ENCODE measurements around the gene PRX. TPM values are rescaled to one million over a fixed set of nuclear protein-coding genes. Genes with fewer than 3 reads are reported as not detected.

The PRX gene
- total RNA-seq, 1 experiment from 2014 or later: 4.8 TPM

DNA sequence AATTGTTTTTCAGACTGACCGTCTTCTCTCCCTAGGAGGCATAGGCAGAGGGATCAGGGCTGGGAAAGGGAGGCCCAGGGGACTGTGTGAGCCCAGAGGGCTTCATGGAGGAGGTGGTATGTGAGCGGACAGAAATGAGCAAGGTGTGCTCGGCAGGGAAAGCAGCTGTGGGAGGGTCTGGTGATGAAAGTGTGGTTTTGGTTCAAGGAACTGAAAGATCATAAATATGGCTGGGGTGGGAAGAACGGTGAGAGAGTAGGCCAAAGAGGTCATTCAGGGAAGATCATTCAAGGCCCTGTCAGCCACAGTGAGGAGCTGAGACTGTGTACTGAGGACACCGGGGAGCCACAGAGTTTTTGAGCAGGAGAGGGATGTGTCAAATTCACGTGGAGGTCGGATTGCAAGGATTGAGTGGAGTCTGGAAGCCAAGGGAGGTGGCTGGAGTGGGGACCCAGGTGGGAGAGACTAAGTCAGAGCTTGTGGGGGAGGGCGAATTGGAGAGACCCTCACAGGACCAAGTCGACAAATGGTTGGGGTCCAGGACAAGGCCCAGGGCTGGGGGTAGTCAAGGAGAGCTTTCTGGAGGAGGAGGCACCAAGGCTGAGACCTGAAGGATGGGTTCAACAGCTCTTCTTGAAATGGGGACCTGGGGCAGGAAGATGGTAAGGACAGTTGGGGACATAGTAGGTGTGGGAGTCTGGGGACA lies 57.0 kb downstream of the PRX start:
- Histone ChIP-seq H4K20me1 (ENCODE audit: insufficient read depth) (no peaks in the 10 kb centered on the region), H2AFZ (ENCODE audit: low read depth, low read length, poor library complexity, severe bottlenecking) (no peak overlapping the region), H3K36me3 (ENCODE audit: control insufficient read depth in 1 of 2, insufficient read depth in 2 of 2, low read length in 2 of 2) (no peaks in the 10 kb centered on the region), H3K27ac (ENCODE audit: low read depth, low read length) (no peak overlapping the region), H3K4me2 (ENCODE audit: low read length) (no peak overlapping the region), H3K4me1 (ENCODE audit: control insufficient read depth in 1 of 2, insufficient read depth in 2 of 2, low read length in 2 of 2) (no peaks in the 10 kb centered on the region), H3K79me2 (ENCODE audit: insufficient read depth, low read length) (no peaks in the 10 kb centered on the region; the same call in none of the 2 replicates), H3K9me2 (ENCODE audit: insufficient read depth) (no peaks in the 10 kb centered on the region), H3K27me3 (ENCODE audit: insufficient read depth, low read length) (no peaks in the 10 kb centered on the region), H3K4me3 (replicated peaks in 1 of 2; ENCODE audit: low read depth in 1 of 2, low read length in 2 of 2) (no peak overlapping the region), H3K9me3 (ENCODE audit: control insufficient read depth in 1 of 2, insufficient read depth in 1 of 2, low read depth in 1 of 2, low read length in 2 of 2) (no peaks in the 10 kb centered on the region), H3K9ac (ENCODE audit: low read length) (no peak overlapping the region)
- no TSS peak for BruUV-seq (replicated peaks)
- ChIA-PET CTCF (no interaction called here), RAD21 (ENCODE audit: low non-redundant PET in 1 of 2, low total read pairs in 2 of 2, uncharacterized antibody in 2 of 2, unreplicated experiment in 2 of 2) (no interaction called here), POLR2A (no interaction called here)
- TF ChIP-seq ELF1 (IDR thresholded peaks at IDR 0.05; ENCODE audit: borderline replicate concordance, low read depth) (no peak), POLR2AphosphoS5 (IDR thresholded peaks at IDR 0.05; ENCODE audit: low read depth, low read length) (no peak), ZNF274 (IDR thresholded peaks at IDR 0.05; ENCODE audit: low read depth, low read length) (no peak), SRF (IDR thresholded peaks at IDR 0.05; ENCODE audit: low read depth) (no peak), SP1 (IDR thresholded peaks at IDR 0.05; ENCODE audit: low read depth) (no peak)
- TF ChIP-seq, protein P1, sequence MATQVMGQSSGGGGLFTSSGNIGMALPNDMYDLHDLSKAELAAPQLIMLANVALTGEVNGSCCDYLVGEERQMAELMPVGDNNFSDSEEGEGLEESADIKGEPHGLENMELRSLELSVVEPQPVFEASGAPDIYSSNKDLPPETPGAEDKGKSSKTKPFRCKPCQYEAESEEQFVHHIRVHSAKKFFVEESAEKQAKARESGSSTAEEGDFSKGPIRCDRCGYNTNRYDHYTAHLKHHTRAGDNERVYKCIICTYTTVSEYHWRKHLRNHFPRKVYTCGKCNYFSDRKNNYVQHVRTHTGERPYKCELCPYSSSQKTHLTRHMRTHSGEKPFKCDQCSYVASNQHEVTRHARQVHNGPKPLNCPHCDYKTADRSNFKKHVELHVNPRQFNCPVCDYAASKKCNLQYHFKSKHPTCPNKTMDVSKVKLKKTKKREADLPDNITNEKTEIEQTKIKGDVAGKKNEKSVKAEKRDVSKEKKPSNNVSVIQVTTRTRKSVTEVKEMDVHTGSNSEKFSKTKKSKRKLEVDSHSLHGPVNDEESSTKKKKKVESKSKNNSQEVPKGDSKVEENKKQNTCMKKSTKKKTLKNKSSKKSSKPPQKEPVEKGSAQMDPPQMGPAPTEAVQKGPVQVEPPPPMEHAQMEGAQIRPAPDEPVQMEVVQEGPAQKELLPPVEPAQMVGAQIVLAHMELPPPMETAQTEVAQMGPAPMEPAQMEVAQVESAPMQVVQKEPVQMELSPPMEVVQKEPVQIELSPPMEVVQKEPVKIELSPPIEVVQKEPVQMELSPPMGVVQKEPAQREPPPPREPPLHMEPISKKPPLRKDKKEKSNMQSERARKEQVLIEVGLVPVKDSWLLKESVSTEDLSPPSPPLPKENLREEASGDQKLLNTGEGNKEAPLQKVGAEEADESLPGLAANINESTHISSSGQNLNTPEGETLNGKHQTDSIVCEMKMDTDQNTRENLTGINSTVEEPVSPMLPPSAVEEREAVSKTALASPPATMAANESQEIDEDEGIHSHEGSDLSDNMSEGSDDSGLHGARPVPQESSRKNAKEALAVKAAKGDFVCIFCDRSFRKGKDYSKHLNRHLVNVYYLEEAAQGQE (IDR thresholded peaks at IDR 0.05; ENCODE audit: low read depth): no peak
- TF ChIP-seq, protein P2, sequence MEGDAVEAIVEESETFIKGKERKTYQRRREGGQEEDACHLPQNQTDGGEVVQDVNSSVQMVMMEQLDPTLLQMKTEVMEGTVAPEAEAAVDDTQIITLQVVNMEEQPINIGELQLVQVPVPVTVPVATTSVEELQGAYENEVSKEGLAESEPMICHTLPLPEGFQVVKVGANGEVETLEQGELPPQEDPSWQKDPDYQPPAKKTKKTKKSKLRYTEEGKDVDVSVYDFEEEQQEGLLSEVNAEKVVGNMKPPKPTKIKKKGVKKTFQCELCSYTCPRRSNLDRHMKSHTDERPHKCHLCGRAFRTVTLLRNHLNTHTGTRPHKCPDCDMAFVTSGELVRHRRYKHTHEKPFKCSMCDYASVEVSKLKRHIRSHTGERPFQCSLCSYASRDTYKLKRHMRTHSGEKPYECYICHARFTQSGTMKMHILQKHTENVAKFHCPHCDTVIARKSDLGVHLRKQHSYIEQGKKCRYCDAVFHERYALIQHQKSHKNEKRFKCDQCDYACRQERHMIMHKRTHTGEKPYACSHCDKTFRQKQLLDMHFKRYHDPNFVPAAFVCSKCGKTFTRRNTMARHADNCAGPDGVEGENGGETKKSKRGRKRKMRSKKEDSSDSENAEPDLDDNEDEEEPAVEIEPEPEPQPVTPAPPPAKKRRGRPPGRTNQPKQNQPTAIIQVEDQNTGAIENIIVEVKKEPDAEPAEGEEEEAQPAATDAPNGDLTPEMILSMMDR (IDR thresholded peaks at IDR 0.05 in 2 of 3, conservative IDR thresholded peaks at IDR 0.05 in 1 of 3; ENCODE audit: borderline replicate concordance in 1 of 3, insufficient read depth in 1 of 3, low read depth in 2 of 3, low read length in 2 of 3): no peak
- intact Hi-C loops (cut with micrococcal nuclease): no loop called here
- ATAC-seq (no peak), DNase-seq (ENCODE audit: low read depth, low spot score) (no peak)
